Activated naive CD8-positive, alpha-beta T cell (primary cell): ENCODE results near the gene MARCHF9.
"Not testable (repeated sequence)": the region's sequence is repeated elsewhere in the genome, so short reads cannot be mapped to it uniquely, and the experiment has no call there.

ENCODE experiments used
- H3K27ac Mint-ChIP-seq: one replicate; pipeline ENCODE4 v1.8.0; 2021; ENCODE audit warnings: mixed read lengths
- H3K27me3 Mint-ChIP-seq: one replicate; pipeline ENCODE4 v1.8.0; 2021; ENCODE audit warnings: mixed read lengths
- H3K36me3 Mint-ChIP-seq: one replicate; pipeline ENCODE4 v1.8.0; 2021; ENCODE audit warnings: mixed read lengths
- H3K4me1 Mint-ChIP-seq: one replicate; pipeline ENCODE4 v1.8.0; 2021; ENCODE audit warnings: low read depth, mixed read lengths
- H3K4me3 Mint-ChIP-seq: one replicate; pipeline ENCODE4 v1.8.0; 2021; ENCODE audit warnings: mild to moderate bottlenecking, mixed read lengths
- H3K9me3 Mint-ChIP-seq: one replicate; pipeline ENCODE4 v1.8.0; 2021; ENCODE audit warnings: low read depth, mixed read lengths

MARCHF9 gene

GRCh38 chr12:57721846-57722608 is 32.9 kb upstream of the MARCHF9 start:
- not testable (repeated sequence) for H3K36me3 Mint-ChIP-seq, H3K4me3 Mint-ChIP-seq, H3K27me3 Mint-ChIP-seq, H3K9me3 Mint-ChIP-seq, H3K27ac Mint-ChIP-seq
- peaks cover 16% of the 10 kb centered on the region for H3K4me1 Mint-ChIP-seq

- H3K4me1 Mint-ChIP-seq: peaks cover 16% of the 10 kb centered on the region
- H3K27ac Mint-ChIP-seq: peak overlapping the region; percentile 10
- no peaks in the 10 kb centered on the region for H3K27me3 Mint-ChIP-seq
- H3K4me3 Mint-ChIP-seq: no peak overlapping the region
- no peaks in the 10 kb centered on the region for H3K9me3 Mint-ChIP-seq
- peaks cover 3% of the 10 kb centered on the region for H3K36me3 Mint-ChIP-seq
These were observed 31.9 kb upstream of the MARCHF9 start for GRCh38 chr12:57722716-57723629.

GRCh38 chr12:57723630-57723962 is 31.3 kb upstream of the MARCHF9 start:
- Mint-ChIP-seq H3K27ac (no peak overlapping the region), H3K4me1 (peaks cover 16% of the 10 kb centered on the region), H3K27me3 (no peaks in the 10 kb centered on the region), H3K9me3 (no peaks in the 10 kb centered on the region), H3K4me3 (no peak overlapping the region), H3K36me3 (peaks cover 2% of the 10 kb centered on the region)

- H3K9me3 Mint-ChIP-seq: no peaks in the 10 kb centered on the region
- no peaks in the 10 kb centered on the region for H3K27me3 Mint-ChIP-seq
- H3K36me3 Mint-ChIP-seq: peaks cover 2% of the 10 kb centered on the region
- H3K4me1 Mint-ChIP-seq: peaks cover 16% of the 10 kb centered on the region
- no peak overlapping the region for H3K4me3 Mint-ChIP-seq
- H3K27ac Mint-ChIP-seq: peak overlapping the region; percentile 50
These were observed 30.6 kb upstream of the MARCHF9 start for GRCh38 chr12:57724003-57724935.

GRCh38 chr12:57724936-57725740 is 29.8 kb upstream of the MARCHF9 start:
- Mint-ChIP-seq H3K4me1 (peaks cover 16% of the 10 kb centered on the region), H3K4me3 (no peak overlapping the region), H3K27ac (peak overlapping the region; percentile 50), H3K27me3 (no peaks in the 10 kb centered on the region), H3K9me3 (no peaks in the 10 kb centered on the region), H3K36me3 (peaks cover 2% of the 10 kb centered on the region)

GRCh38 chr12:57725851-57726150 is 29.1 kb upstream of the MARCHF9 start:
- Mint-ChIP-seq H3K27me3 (no peaks in the 10 kb centered on the region), H3K9me3 (no peaks in the 10 kb centered on the region), H3K36me3 (peaks cover 2% of the 10 kb centered on the region), H3K27ac (no peak overlapping the region), H3K4me3 (no peak overlapping the region), H3K4me1 (peaks cover 16% of the 10 kb centered on the region)

- Mint-ChIP-seq H3K27me3 (no peaks in the 10 kb centered on the region), H3K9me3 (no peaks in the 10 kb centered on the region), H3K4me1 (peaks cover 16% of the 10 kb centered on the region), H3K4me3 (peak overlapping the region; percentile 32), H3K27ac (no peak overlapping the region), H3K36me3 (peaks cover 2% of the 10 kb centered on the region)
These were observed 28.6 kb upstream of the MARCHF9 start for GRCh38 chr12:57726151-57726883.

GRCh38 chr12:57726884-57727757 is 27.8 kb upstream of the MARCHF9 start:
- Mint-ChIP-seq H3K36me3 (peaks cover 4% of the 10 kb centered on the region), H3K27me3 (no peaks in the 10 kb centered on the region), H3K4me1 (peaks cover 10% of the 10 kb centered on the region), H3K4me3 (no peak overlapping the region), H3K9me3 (no peaks in the 10 kb centered on the region), H3K27ac (no peak overlapping the region)

- Mint-ChIP-seq H3K4me3 (no peak overlapping the region), H3K9me3 (no peaks in the 10 kb centered on the region), H3K36me3 (peaks cover 4% of the 10 kb centered on the region), H3K27me3 (no peaks in the 10 kb centered on the region), H3K4me1 (peaks cover 7% of the 10 kb centered on the region), H3K27ac (no peak overlapping the region)
These were observed 27.0 kb upstream of the MARCHF9 start for GRCh38 chr12:57727758-57728395.

GRCh38 chr12:57729321-57729844 is 25.5 kb upstream of the MARCHF9 start:
- H3K4me3 Mint-ChIP-seq: no peak overlapping the region
- H3K36me3 Mint-ChIP-seq: peaks cover 6% of the 10 kb centered on the region
- H3K9me3 Mint-ChIP-seq: no peaks in the 10 kb centered on the region
- H3K27ac Mint-ChIP-seq: no peak overlapping the region
- peaks cover 6% of the 10 kb centered on the region for H3K4me1 Mint-ChIP-seq
- H3K27me3 Mint-ChIP-seq: no peaks in the 10 kb centered on the region

- H3K4me3 Mint-ChIP-seq: no peak overlapping the region
- no peak overlapping the region for H3K27ac Mint-ChIP-seq
- H3K36me3 Mint-ChIP-seq: peaks cover 9% of the 10 kb centered on the region
- no peaks in the 10 kb centered on the region for H3K9me3 Mint-ChIP-seq
- H3K27me3 Mint-ChIP-seq: no peaks in the 10 kb centered on the region
- H3K4me1 Mint-ChIP-seq: peaks cover 4% of the 10 kb centered on the region
These were observed 24.4 kb upstream of the MARCHF9 start for GRCh38 chr12:57730336-57731067.
